Measurements from ENCODE around the gene KCP.
"Not testable (repeated sequence)": the region's sequence is repeated elsewhere in the genome, so short reads cannot be mapped to it uniquely, and the experiment has no call there.

Gene KCP

GRCh38 chr7:128910569-128910945 is at the start of gene KCP:
TSS of gene KCP (minus strand) at chr7:128910709. CDS start at chr7:128910676, 33 bp downstream.
- no peak for ATAC-seq
- no peaks in the 10 kb centered on the region for H3K9me3 Mint-ChIP-seq
- peaks cover 20% of the 10 kb centered on the region for H3K4me1 Mint-ChIP-seq
- H3K4me3 Mint-ChIP-seq: no peak within 1 kb of the TSS
- no peak within 1 kb of the TSS for H3K27ac Mint-ChIP-seq
- no peaks in the 10 kb centered on the region for H3K36me3 Mint-ChIP-seq
- DNase-seq (ENCODE audit: low spot score in 2 of 2): no peak

GRCh38 chr7:128959296-128959695 is 48.8 kb upstream of the KCP start:
- peaks cover 96% of the 10 kb centered on the region for H3K36me3 Mint-ChIP-seq
- no peak for DNase-seq (ENCODE audit: low spot score in 2 of 2)
- H3K9me3 Mint-ChIP-seq: no peaks in the 10 kb centered on the region
- H3K4me3 Mint-ChIP-seq: no peak overlapping the region
- no peak for ATAC-seq
- no peak overlapping the region for H3K27ac Mint-ChIP-seq
- peaks cover 20% of the 10 kb centered on the region for H3K4me1 Mint-ChIP-seq

GRCh38 chr7:128955981-128956380 is 45.5 kb upstream of the KCP start:
- no peak overlapping the region for H3K27ac Mint-ChIP-seq
- H3K9me3 Mint-ChIP-seq: no peaks in the 10 kb centered on the region
- H3K4me1 Mint-ChIP-seq: peaks cover 5% of the 10 kb centered on the region
- no peak overlapping the region for H3K4me3 Mint-ChIP-seq
- ATAC-seq (no peak), DNase-seq (ENCODE audit: low spot score in 2 of 2) (no peak)
- H3K36me3 Mint-ChIP-seq: peaks cover 92% of the 10 kb centered on the region

GRCh38 chr7:128954830-128955802 is 44.6 kb upstream of the KCP start:
- no peaks in the 10 kb centered on the region for H3K9me3 Mint-ChIP-seq
- ATAC-seq: no peak
- H3K4me3 Mint-ChIP-seq: no peak overlapping the region
- no peak for DNase-seq (ENCODE audit: low spot score in 2 of 2)
- peak overlapping the region; percentile 61 for H3K27ac Mint-ChIP-seq
- peaks cover 5% of the 10 kb centered on the region for H3K4me1 Mint-ChIP-seq
- H3K36me3 Mint-ChIP-seq: peaks cover 90% of the 10 kb centered on the region

- peaks cover 80% of the 10 kb centered on the region for H3K36me3 Mint-ChIP-seq
- DNase-seq (ENCODE audit: low spot score in 2 of 2) (no peak), ATAC-seq (no peak)
- H3K9me3 Mint-ChIP-seq: no peaks in the 10 kb centered on the region
- no peak overlapping the region for H3K4me3 Mint-ChIP-seq
- H3K4me1 Mint-ChIP-seq: peaks cover 1% of the 10 kb centered on the region
- peak overlapping the region; percentile 61 for H3K27ac Mint-ChIP-seq
These were observed 43.6 kb upstream of the KCP start for GRCh38 chr7:128954150-128954549.

GRCh38 chr7:128951296-128951695 is 40.8 kb upstream of the KCP start:
- Mint-ChIP-seq H3K27ac (peak overlapping the region; percentile 62), H3K4me1 (no peaks in the 10 kb centered on the region), H3K4me3 (no peak overlapping the region), H3K9me3 (no peaks in the 10 kb centered on the region), H3K36me3 (peaks cover 71% of the 10 kb centered on the region)
- DNase-seq (ENCODE audit: low spot score in 2 of 2) (no peak), ATAC-seq (no peak)

GRCh38 chr7:128948976-128949760 is 38.7 kb upstream of the KCP start:
- no peaks in the 10 kb centered on the region for H3K4me1 Mint-ChIP-seq
- peaks cover 67% of the 10 kb centered on the region for H3K36me3 Mint-ChIP-seq
- no peak overlapping the region for H3K4me3 Mint-ChIP-seq
- ATAC-seq (no peak), DNase-seq (ENCODE audit: low spot score in 2 of 2) (no peak)
- no peaks in the 10 kb centered on the region for H3K9me3 Mint-ChIP-seq
- peak overlapping the region; percentile 74 for H3K27ac Mint-ChIP-seq

- peaks cover 67% of the 10 kb centered on the region for H3K36me3 Mint-ChIP-seq
- peak overlapping the region; percentile 74 for H3K27ac Mint-ChIP-seq
- DNase-seq (ENCODE audit: low spot score in 2 of 2) (no peak), ATAC-seq (no peak)
- H3K4me3 Mint-ChIP-seq: no peak overlapping the region
- no peaks in the 10 kb centered on the region for H3K4me1 Mint-ChIP-seq
- H3K9me3 Mint-ChIP-seq: no peaks in the 10 kb centered on the region
These were observed 37.9 kb upstream of the KCP start for GRCh38 chr7:128948312-128948973.

- Mint-ChIP-seq H3K36me3 (peaks cover 67% of the 10 kb centered on the region), H3K9me3 (no peaks in the 10 kb centered on the region)
These were observed 37.3 kb upstream of the KCP start for GRCh38 chr7:128947854-128948253.

GRCh38 chr7:128946936-128947830 is 36.7 kb upstream of the KCP start:
- ATAC-seq: peak; percentile 38
- no peaks in the 10 kb centered on the region for H3K4me1 Mint-ChIP-seq
- H3K4me3 Mint-ChIP-seq: no peak overlapping the region
- H3K9me3 Mint-ChIP-seq: no peaks in the 10 kb centered on the region
- peaks cover 68% of the 10 kb centered on the region for H3K36me3 Mint-ChIP-seq
- H3K27ac Mint-ChIP-seq: peak overlapping the region; percentile 12
- DNase-seq (ENCODE audit: low spot score in 2 of 2): no peak

More at GRCh38 chr7:128947854-128948253, 37.3 kb upstream of the KCP start:
- Mint-ChIP-seq H3K4me1 (no peaks in the 10 kb centered on the region), H3K4me3 (no peak overlapping the region), H3K27ac (peak overlapping the region; percentile 74)
- DNase-seq (ENCODE audit: low spot score in 2 of 2) (no peak), ATAC-seq (no peak)

GRCh38 chr7:128945668-128946366 is 35.3 kb upstream of the KCP start:
- H3K4me1 Mint-ChIP-seq: peaks cover 8% of the 10 kb centered on the region

GRCh38 chr7:128944487-128945236 is 34.2 kb upstream of the KCP start:
- no peak for DNase-seq (ENCODE audit: low spot score in 2 of 2)
- ATAC-seq: no peak
- Mint-ChIP-seq H3K4me3 (no peak overlapping the region), H3K4me1 (peaks cover 20% of the 10 kb centered on the region), H3K9me3 (no peaks in the 10 kb centered on the region), H3K36me3 (peaks cover 64% of the 10 kb centered on the region), H3K27ac (no peak overlapping the region)

More at GRCh38 chr7:128945668-128946366, 35.3 kb upstream of the KCP start:
- Mint-ChIP-seq H3K36me3 (peaks cover 69% of the 10 kb centered on the region), H3K4me3 (no peak overlapping the region), H3K27ac (peak overlapping the region; percentile 12), H3K9me3 (no peaks in the 10 kb centered on the region)
- ATAC-seq: no peak
- DNase-seq (ENCODE audit: low spot score in 2 of 2): no peak

GRCh38 chr7:128943251-128943650 is 32.7 kb upstream of the KCP start:
- H3K4me1 Mint-ChIP-seq: peaks cover 28% of the 10 kb centered on the region
- H3K9me3 Mint-ChIP-seq; H3K4me3 Mint-ChIP-seq; DNase-seq (ENCODE audit: low spot score in 2 of 2); H3K27ac Mint-ChIP-seq: not testable (repeated sequence)
- peak; percentile 48 for ATAC-seq
- H3K36me3 Mint-ChIP-seq: peaks cover 65% of the 10 kb centered on the region

All from stimulated activated effector memory CD8-positive, alpha-beta T cell treated with anti-CD3 and anti-CD28 coated beads, Interleukin-12 subunit alpha, Interleukin-12 subunit beta, amount 100 ng/mL, for 72 hours (primary cell).